ENCODE results near the gene NSUN7. TPM values are rescaled to one million over a fixed set of nuclear protein-coding genes. Genes with fewer than 3 reads are reported as not detected.

Gene NSUN7
- total RNA-seq, 1 experiment from 2014 or later: 6.7 TPM

DNA sequence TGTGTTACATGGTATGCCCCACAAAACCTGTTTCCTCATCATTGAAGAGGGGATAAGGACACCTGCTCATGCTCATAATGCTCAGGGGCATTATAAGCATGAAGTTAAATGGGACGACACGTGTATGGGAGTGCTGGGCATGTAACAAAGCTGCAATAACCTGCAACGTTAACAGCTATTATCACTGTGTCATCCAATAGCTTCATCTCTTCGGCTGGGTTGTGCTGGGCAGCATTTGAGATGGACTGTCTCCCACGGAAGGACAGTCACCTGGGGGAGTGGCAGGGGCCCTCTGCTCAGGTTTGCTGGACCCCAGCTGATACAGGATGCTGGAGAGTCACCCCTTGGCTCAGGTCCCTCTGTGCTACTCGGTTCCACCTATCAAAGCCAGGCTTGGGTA lies 94.5 kb downstream of the NSUN7 start:
- CTCF ChIA-PET: no interaction called here
- POLR2A ChIA-PET (ENCODE audit: unreplicated experiment): interaction anchor here (0.5 kb wide), 1 partner anchor 20 kb away, joined by 3 read pairs; no protein-coding TSS in a partner anchor
- intact Hi-C loops (cut with micrococcal nuclease): no loop called here

DNA sequence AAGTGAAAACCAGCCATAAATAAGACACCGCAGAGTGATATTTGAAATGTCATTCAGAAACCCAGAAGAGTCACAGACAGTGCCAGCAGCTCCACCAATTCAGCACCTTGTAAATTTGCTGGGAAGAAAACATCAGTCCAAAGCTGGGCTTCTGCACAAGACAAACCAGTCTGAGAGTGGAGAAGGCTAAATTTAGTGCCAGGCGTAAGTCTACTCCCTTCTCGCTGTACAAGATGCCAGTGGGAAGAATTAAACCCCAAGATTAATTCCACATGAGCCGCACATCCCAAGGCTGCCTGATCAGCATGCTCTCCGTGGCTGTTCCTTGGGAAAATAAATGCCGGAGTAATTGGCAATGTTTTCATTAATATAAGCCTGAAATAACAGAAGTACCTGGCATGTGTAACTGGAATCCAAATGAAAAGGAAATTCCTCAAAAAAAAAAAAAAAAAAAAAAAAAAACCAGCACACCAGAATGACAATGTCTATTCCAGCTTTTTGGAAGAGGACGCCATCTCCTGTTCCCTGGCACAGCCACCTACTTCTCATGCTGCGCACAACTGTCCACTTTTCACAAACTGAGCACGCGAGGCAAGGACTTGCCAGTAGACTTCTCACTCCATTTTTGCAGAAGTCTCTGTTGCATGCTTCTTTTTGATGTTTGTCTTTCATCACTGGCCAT lies 95.5 kb downstream of the NSUN7 start:
- H3K27me3 ChIP-seq (ENCODE audit: low read length): no peaks in the 10 kb centered on the region
- no peak for TF ChIP-seq EZH2phosphoT487 (IDR thresholded peaks at IDR 0.05; ENCODE audit: borderline replicate concordance, low read length)
- no peak for TF ChIP-seq EZH2 (IDR thresholded peaks at IDR 0.05; ENCODE audit: low read length, unreplicated experiment)
- no peak for TF ChIP-seq CTCF (conservative IDR thresholded peaks at IDR 0.05; ENCODE audit: low read depth, low read length)
- H3K9me3 ChIP-seq (ENCODE audit: low read length): no peaks in the 10 kb centered on the region
- H3K4me1 ChIP-seq (ENCODE audit: insufficient read depth, low read length): peaks cover 4% of the 10 kb centered on the region; the same call in 1 of the 2 replicates
- H2AFZ ChIP-seq (ENCODE audit: low read length): no peak overlapping the region
- H3K27ac ChIP-seq (ENCODE audit: low read length): no peak overlapping the region
- no peak overlapping the region for H3K4me2 ChIP-seq (ENCODE audit: low read length)
- DNase-seq (no peak), ATAC-seq (no peak)
- H3K9me2 ChIP-seq (replicated peaks; ENCODE audit: low read length): no peaks in the 10 kb centered on the region
- H3F3A ChIP-seq (ENCODE audit: low read length, unreplicated experiment): no peaks in the 10 kb centered on the region
- H3K4me3 ChIP-seq (ENCODE audit: low read length): no peak overlapping the region
- H3K9ac ChIP-seq (ENCODE audit: low read length): no peak overlapping the region
- no peaks in the 10 kb centered on the region for H3K79me2 ChIP-seq (ENCODE audit: low read length)
- intact Hi-C loops (cut with micrococcal nuclease): no loop called here
- ChIA-PET CTCF (no interaction called here), POLR2A (ENCODE audit: unreplicated experiment) (no interaction called here)
- H3K36me3 ChIP-seq (ENCODE audit: low read depth, low read length): no peaks in the 10 kb centered on the region
- no peaks in the 10 kb centered on the region for H4K20me1 ChIP-seq (ENCODE audit: low read length)
- no TSS peak for BruUV-seq (replicated peaks)

More for the DNA sequence above, 94.5 kb downstream of the NSUN7 start:
- Histone ChIP-seq H3K4me3 (ENCODE audit: low read length) (no peak overlapping the region), H3F3A (ENCODE audit: low read length, unreplicated experiment) (no peaks in the 10 kb centered on the region), H3K9me2 (replicated peaks; ENCODE audit: low read length) (no peaks in the 10 kb centered on the region), H3K4me1 (ENCODE audit: insufficient read depth, low read length) (peaks cover 4% of the 10 kb centered on the region; the same call in 1 of the 2 replicates), H4K20me1 (ENCODE audit: low read length) (no peaks in the 10 kb centered on the region), H2AFZ (ENCODE audit: low read length) (no peak overlapping the region), H3K27me3 (ENCODE audit: low read length) (no peaks in the 10 kb centered on the region), H3K9ac (ENCODE audit: low read length) (no peak overlapping the region), H3K27ac (ENCODE audit: low read length) (no peak overlapping the region), H3K9me3 (ENCODE audit: low read length) (no peaks in the 10 kb centered on the region), H3K36me3 (ENCODE audit: low read depth, low read length) (no peaks in the 10 kb centered on the region), H3K79me2 (ENCODE audit: low read length) (no peaks in the 10 kb centered on the region), H3K4me2 (ENCODE audit: low read length) (no peak overlapping the region)
- BruUV-seq (replicated peaks): no TSS peak
- ATAC-seq: no peak
- DNase-seq: no peak
- TF ChIP-seq EZH2phosphoT487 (IDR thresholded peaks at IDR 0.05; ENCODE audit: borderline replicate concordance, low read length) (no peak), EZH2 (IDR thresholded peaks at IDR 0.05; ENCODE audit: low read length, unreplicated experiment) (no peak), CTCF (conservative IDR thresholded peaks at IDR 0.05; ENCODE audit: low read depth, low read length) (no peak)

DNA sequence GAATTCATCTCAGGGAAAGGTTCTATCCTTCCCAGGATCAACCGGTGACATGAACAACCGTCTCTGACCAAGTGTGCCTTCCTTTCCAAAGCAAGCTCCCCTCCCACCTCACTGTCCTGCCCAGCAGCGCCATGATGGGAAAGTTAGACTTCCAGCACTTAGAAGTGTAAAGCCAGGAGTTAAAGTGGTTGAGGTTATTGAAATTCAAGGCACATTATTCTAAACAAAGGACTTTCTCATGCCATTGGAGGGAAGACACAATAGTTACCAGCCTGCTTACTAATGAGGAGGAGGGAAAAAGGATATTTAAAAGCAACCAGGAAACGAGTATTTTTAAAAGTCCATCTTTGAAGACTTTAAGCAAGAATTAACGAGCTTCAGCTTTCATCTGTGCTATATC lies 96.8 kb downstream of the NSUN7 start:
- Histone ChIP-seq H3K4me3 (ENCODE audit: low read length) (no peak overlapping the region), H3K27ac (ENCODE audit: low read length) (no peak overlapping the region), H2AFZ (ENCODE audit: low read length) (no peak overlapping the region), H3K9me2 (replicated peaks; ENCODE audit: low read length) (no peaks in the 10 kb centered on the region), H3F3A (ENCODE audit: low read length, unreplicated experiment) (no peaks in the 10 kb centered on the region), H3K4me1 (ENCODE audit: insufficient read depth, low read length) (no peaks in the 10 kb centered on the region), H3K9ac (ENCODE audit: low read length) (no peak overlapping the region), H3K4me2 (ENCODE audit: low read length) (no peak overlapping the region), H3K36me3 (ENCODE audit: low read depth, low read length) (no peaks in the 10 kb centered on the region), H4K20me1 (ENCODE audit: low read length) (no peaks in the 10 kb centered on the region), H3K9me3 (ENCODE audit: low read length) (no peaks in the 10 kb centered on the region), H3K79me2 (ENCODE audit: low read length) (no peaks in the 10 kb centered on the region), H3K27me3 (ENCODE audit: low read length) (no peaks in the 10 kb centered on the region)
- ChIA-PET POLR2A (ENCODE audit: unreplicated experiment) (no interaction called here), CTCF (no interaction called here)
- intact Hi-C loops (cut with micrococcal nuclease): no loop called here
- ATAC-seq (no peak), DNase-seq (no peak)
- TF ChIP-seq EZH2 (IDR thresholded peaks at IDR 0.05; ENCODE audit: low read length, unreplicated experiment) (no peak), EZH2phosphoT487 (IDR thresholded peaks at IDR 0.05; ENCODE audit: borderline replicate concordance, low read length) (no peak), CTCF (conservative IDR thresholded peaks at IDR 0.05; ENCODE audit: low read depth, low read length) (no peak)
- no TSS peak for BruUV-seq (replicated peaks)

Measured in PC-3 (cell line).